Astrocyte (in vitro differentiated cells and primary cell): ENCODE data around the gene SLC44A3.

ENCODE experiments used
- EZH2 ChIP-seq: IDR thresholded peaks from 2 replicates; pipeline ENCODE4 v1.6.1; 2012; ENCODE audit warnings: mild to moderate bottlenecking, low read length, inconsistent platforms; ENCODE audit not compliant: insufficient read depth
- TF ChIP-seq, protein P1 (sequence below): IDR thresholded peaks from 2 replicates; pipeline ENCODE4 v1.5.1; 2011; ENCODE audit warnings: low read depth, mild to moderate bottlenecking, inconsistent platforms, low read length, moderate library complexity; ENCODE audit not compliant: insufficient read depth

DNA sequence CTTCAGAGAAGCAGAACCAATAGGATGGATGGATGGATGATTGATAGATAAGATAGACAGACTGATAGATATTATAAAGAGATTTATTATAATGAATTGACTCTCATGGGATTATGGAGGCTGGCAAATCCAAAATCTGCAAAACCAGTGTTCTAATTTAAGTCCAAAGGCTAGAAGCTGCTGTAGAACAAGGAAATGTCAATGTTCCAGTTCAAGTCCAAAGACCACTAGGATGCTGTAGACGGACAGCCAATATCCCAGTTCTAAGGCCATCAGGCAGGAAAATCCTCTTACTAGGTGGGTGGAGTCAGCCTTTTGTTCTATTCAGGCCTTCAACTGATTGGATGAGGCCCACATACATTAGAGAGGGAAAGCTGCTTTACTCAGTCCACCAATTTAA is 4.1 kb upstream of the SLC44A3 start:
- TF ChIP-seq, protein P1, sequence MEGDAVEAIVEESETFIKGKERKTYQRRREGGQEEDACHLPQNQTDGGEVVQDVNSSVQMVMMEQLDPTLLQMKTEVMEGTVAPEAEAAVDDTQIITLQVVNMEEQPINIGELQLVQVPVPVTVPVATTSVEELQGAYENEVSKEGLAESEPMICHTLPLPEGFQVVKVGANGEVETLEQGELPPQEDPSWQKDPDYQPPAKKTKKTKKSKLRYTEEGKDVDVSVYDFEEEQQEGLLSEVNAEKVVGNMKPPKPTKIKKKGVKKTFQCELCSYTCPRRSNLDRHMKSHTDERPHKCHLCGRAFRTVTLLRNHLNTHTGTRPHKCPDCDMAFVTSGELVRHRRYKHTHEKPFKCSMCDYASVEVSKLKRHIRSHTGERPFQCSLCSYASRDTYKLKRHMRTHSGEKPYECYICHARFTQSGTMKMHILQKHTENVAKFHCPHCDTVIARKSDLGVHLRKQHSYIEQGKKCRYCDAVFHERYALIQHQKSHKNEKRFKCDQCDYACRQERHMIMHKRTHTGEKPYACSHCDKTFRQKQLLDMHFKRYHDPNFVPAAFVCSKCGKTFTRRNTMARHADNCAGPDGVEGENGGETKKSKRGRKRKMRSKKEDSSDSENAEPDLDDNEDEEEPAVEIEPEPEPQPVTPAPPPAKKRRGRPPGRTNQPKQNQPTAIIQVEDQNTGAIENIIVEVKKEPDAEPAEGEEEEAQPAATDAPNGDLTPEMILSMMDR = no peak
- TF ChIP-seq EZH2 = no peak
